GM21367 (cell line): ENCODE measurements around the gene PAFAH2.
"Not testable (repeated sequence)": the region's sequence is repeated elsewhere in the genome, so short reads cannot be mapped to it uniquely, and the experiment has no call there.

Experiments used
- ATAC-seq: cut with Tn5 transposase; IDR thresholded peaks from one replicate; pipeline ENCODE4 v1.9.1; 2021; ENCODE audit not compliant: unreplicated experiment

The PAFAH2 gene

DNA sequence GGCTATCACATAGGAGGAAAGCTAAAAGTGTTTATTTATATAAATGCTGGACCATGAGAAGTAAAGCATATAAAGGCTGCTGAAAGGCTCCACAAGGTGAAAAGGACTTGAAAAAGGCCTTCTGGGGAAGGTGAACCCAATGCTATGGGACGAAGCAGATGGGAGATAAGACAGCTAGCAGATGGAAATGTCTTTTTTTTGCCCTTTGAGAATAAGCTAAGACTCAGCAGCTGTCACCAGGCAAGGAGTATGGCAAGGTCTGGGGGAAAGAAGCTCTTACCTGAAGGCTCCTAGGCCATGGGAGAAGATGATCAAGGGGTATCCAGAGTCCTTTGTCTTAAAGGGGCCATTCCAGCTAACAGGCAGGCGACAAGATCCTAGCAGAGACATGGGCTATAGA is 9.9 kb downstream of the PAFAH2 start:
- no peak for ATAC-seq

DNA sequence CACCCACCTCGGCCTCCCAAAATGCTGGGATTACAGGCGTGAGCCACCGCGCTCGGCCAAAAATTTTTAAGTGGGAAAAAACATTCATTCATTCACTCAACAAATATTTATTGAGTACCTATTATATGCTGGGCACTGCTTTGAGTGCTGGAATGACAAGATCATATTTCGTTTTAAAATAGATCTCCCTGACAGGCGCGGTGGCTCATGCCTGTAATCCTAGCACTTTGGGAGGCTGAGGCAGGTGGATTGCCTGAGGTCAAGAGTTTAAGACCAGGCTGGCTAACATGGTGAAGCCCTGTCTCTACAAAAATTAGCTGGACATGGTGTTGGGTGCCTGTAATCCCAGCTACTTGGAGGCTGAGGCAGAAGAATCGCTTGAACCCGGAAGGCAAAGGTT is 11.1 kb downstream of the PAFAH2 start:
- ATAC-seq = not testable (repeated sequence)

DNA sequence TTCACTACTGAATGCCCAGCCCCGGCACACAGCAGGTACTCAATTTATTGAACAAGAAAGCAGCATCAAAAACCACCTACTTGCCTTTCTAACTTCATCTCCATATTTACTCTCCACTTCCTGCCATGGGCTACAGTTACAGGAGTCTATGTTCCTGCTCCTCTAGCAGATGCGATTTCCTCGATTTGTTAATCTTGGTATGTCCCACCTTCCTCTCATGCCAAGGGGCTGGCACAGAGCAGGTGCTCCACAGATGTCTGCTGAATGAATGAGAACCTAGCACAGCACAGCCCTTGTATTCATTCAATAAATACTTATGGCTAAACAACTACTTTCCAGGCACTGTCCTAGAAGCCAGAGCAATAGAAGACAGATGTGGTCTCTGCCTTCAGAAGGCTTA is 12.2 kb downstream of the PAFAH2 start:
- no peak for ATAC-seq

DNA sequence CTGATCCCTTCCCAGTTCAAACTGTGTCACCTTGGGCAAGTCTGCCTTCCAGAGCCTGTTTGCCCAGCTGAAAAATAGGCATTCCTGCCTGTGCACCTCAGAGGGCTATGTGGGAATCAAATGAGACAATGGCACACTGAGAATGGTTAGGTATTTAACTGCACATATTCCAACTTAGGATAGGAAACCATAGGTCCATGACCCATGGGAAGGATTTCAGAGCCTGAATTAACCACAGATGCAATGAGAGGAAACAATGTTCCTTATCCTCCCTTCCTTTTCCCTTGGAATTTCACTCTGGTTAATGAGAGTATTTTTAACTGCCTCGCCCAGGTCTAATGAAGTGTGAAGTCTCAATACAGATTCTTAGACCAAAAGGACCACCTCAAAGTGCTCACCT is 12.7 kb downstream of the PAFAH2 start:
- no peak for ATAC-seq

DNA sequence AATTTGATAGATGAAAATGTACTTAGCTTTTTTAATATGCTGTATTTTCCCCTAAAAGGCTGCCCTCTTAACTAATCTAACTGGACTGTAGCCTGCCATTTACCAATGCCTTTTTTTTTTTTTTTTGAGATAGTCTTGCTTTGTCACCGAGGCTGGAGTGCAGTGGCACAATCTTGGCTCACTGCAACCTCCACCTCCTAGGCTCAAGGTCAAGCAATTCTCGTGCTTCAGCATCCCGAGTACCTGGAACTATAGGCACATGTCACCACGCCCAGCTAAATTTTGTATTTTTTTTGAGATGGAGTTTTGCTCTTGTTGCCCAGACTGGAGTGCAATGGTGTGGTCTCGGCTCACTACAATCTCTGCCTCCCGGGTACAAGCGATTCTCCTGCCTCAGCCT is 18.7 kb downstream of the PAFAH2 start:
- ATAC-seq = no peak

DNA sequence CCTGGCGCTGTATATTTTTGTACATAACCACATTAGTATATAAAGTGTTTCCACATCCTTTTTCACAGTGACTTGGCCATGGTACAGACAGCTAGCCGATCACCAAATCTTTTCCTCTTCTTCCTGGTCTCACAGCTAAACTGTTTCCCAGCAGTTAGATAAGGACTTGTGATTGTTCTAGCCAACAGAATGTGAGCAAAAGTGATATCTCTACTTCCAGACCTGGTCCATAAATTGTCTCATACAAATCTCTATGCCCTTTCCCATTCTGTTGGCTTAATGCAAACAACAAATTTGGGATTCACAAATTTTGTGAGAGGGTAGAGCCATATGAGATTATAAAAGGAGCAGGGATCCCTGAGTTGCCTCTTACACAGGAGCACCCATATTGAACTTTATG is 19.5 kb downstream of the PAFAH2 start:
- ATAC-seq = no peak

DNA sequence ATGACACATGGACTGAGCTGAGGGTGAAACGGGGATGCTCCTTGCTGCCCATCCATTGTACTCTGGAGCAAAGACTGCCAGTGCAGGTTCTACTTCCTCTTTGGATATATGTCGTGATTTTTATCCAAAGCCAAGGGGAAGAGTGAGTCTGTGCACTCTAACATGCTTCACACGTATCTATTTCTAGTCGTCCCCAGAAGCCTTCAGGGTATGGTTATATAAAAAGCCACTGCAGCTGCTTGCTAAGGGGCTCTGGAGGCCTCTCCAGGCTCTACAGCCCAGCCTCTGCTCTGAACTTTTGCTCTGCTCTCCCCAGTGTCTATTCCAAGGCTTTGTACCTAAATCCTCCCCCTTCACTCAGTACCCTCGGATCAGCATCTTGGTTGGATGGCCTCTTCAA is 20.1 kb downstream of the PAFAH2 start:
- ATAC-seq = no peak

DNA sequence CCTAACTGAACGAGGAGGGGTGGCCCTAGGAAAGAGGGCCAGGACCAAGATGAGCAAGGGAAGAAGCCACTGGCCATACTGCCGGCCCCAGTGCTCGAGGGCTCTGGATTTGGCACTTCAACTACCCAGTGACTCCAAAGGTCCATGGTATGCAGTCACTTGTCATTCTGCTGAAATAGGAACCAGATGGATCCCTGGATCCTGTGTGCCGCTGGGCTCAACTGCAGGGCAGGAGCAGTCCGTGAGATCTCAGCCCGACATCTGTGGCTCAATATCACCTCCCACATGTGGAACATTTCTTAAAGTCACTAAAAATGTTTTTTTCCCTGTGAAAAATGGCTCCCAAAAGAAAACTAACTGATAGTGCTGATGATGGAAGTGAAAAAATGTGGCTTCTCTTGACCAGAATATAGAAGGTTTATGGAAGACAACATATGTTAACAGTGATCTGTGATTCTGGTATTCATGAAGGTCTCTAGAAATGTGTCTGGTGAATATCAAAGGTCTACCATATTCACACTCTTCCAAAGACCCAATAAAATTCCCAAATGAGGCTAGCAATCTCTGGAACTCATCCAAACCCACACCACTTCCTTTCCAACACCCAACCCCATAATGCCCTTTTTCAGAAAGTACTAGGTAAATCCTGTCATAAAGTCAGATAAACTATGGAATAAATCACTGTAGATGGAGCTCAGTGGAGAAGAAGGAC is 24.1 kb downstream of the PAFAH2 start:
- ATAC-seq = no peak

DNA sequence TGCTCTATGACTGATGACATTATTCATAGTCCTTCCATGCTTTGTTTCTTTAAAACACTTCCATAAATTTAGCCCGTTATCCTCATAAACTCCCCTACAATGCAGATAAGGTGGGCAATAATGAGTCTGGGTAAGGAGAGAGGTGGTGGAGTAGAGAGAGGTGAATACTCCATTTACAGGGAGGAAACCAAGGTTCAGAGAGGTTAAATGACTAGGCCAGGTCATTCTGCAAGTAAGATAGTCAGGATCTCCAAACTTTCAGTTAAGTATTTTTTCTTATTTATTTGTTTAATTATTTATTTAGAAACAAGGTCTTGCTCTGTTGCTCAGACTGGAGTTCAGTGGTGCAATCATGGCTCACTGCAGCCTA is 26.1 kb downstream of the PAFAH2 start:
- no peak for ATAC-seq

DNA sequence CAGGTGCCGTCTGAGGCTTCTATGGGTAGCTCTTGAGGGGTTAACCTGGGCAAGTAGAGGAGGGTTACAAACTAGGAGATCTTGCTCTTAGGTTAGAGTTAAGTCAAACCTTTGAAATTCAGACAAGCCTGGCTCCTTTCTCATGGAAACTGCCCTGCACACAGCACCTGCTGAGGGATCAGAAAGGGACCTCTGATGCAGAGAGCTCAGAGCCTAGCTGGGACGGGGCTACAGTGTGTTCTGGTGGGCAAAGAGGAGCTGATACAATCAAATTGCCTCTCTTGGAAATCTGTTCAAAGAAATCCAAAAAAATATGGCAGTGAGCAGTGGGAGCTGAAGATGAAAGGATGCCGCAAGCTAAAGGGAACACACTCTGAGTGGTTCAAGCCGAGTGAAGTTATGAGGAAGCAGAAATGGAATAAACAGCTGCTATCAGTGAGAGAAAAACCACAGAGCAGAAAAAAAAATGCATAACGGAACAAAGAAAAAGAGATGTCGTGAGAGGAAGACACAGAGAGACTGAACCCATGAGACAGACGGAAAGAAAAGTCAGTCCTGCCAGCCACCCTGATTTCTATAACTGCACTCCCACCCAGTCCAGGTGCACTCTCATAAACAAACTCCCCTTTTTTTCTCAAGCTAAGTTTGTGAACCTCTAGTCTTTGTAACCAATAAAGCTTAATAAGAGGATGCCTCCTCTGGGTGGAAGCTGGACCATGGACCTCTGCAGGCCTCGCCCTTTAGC is 26.6 kb downstream of the PAFAH2 start:
- no peak for ATAC-seq

DNA sequence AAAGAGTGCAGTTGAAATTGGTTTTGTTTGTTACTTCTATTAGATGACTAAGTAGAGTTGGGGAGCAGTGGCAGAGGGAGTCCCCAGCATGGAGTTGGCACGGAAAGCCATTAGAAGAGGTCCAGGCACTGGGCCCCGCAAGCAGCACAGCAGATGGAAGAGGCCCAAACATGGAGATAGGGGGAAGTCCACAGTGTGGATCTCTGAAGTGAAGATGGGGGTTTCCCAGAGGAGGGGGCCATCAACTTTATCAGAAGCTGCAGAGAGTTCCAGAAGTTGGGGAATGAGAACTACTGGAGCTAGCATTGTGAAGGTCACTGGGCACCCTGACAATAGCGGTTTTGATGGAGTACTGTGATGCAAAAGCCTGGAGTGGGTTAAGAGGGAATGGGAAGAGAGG is 30.6 kb downstream of the PAFAH2 start:
- no peak for ATAC-seq

DNA sequence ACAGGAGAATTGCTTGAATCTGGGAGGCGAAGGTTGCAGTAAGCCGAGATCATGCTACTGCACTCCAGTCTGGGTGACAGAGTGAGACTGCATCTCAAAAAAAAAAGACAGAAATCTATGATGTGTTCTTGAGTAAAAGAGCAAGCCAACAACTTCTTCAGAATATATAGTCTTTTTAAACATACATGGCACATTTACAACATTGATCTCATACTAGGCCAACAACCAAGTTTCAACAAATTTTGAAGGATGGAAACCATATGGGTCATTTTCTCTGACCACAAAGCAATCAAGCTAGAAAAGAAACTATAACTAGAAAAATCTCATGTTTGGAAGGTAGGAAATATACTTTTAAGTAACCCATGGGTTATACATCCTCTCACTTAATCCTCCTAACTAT is 38.3 kb downstream of the PAFAH2 start:
- no peak for ATAC-seq

DNA sequence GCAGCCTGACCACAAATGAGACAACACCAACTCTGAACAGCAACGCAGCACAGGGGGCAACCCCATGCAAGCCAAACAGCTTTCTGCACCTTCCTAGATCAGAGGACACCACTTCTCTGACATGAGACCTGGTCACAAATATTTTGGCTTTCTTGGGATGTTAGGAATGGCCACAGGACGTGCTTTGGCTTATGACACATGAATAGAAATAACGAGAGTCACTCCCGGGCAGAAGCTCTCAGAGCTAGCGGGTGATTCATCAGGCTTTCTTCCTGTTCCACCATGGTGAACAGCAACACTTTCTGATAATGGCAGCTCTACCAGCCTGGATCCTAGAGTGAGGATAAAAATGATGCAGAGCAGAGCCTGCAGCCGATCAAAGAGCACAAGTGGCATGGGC is 39.4 kb downstream of the PAFAH2 start:
- ATAC-seq = no peak

DNA sequence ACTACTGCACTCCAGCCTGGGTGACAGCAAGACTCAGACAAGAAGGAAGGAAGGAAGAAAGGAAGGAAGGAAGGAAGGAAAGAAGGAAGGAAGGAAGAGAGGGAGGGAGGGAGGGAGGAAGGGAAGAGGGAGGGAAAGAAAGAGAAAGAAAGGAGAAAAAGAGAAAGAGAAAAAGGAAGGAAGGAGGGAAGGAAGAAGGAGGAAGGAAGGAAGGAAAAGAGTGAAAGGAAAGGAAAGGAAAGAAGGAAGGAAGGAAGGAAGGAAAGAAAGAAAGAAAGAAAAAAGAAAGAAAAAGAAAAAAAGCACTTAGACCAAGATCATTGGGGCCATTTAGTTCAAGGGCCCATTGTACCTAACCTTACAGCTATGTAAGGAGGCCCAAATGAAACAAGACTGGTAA is 42.3 kb downstream of the PAFAH2 start:
- no peak for ATAC-seq

DNA sequence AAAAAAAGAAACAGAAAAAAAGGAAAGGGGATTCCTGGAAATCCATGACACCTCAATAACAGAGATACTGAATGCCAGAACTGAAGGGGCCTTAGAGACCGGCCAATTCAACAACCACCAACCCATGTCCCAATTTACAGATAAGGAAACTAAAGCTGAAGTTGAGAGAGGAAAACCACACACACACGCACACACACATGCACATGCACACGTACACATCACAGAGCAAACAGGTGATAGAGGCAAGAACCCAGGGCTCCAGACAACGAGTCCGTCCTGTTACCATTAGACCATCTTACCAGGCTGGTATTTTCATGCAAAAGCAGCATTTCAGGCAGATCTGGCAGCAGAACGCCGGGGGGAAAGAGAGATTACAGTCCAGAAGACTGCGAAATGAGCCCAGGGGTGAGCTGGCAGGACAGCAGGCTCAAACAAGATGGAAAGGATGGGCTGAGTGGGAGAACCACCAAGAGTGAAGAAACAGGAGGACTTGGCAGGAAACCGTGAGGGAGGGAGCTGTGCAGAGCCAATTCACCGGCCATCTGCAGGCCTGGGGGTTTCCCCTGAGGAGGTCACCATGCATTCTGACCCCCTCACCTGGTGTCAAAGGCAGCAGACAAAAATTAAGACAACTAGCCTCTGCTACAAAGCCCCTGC is 43.5 kb downstream of the PAFAH2 start:
- ATAC-seq = no peak

DNA sequence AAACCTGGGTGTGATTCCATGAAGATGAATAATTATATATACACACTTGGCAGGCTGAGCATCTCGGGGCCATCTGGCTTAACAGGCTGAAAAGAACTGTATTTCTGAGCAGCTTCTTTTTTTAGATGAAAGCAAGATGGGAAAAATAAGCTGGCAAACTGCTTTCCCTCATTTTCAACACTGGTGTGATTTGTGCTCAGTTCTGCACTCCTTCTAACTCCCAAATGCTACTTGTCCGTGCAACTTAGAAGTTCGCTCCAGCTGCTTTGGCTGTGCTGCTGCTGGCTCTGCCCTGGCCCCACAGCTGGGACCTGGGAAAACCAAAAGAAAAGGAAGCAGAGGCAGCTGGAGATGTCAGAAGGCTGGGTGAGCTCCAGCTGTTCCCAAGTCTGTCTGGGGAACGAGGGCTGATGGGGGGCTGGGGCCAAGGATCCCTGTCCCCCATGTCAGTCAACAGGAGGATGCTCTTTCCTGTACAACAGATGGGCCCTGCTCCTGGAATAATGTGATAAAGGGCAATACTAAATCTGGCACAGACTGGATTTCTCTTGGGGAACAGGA is 44.9 kb downstream of the PAFAH2 start:
- no peak for ATAC-seq

DNA sequence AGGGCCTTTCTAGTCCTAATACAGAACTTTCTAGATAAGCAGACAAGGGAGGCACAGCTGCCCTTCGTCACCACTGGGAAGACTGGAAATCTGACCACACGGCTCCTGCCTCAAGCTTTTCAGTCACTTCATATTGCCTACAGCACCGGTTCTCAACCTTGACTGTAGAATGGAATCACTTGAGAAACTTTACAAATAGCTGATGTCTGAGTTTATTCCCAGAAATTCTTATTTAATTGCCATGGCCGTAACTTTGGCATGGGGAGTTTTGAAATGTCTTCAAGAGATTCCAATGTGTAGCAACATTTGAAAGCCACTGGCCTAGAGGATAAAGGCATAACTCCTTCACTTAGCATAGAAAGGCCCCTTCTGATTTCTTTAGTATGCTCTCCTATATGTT is 49.2 kb downstream of the PAFAH2 start:
- no peak for ATAC-seq

DNA sequence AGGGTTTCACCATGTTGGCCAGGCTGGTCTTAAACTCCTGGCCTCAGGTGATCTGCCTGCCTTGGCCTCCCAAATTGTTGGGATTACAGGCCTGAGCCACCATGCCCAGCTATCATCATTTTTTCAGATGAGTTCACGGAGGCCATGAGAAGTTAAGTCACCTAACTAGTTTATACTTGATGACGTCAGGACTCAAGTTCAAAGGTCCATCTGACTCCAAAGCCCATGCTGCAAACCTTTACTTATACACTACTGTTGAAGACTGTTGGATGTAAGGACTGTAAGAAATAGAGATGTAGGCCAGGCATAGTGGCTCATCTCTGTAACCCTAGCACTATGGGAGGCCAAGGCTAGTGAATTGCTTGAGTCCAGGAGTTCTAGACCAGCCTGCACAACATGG is 50.8 kb downstream of the PAFAH2 start:
- no peak for ATAC-seq

DNA sequence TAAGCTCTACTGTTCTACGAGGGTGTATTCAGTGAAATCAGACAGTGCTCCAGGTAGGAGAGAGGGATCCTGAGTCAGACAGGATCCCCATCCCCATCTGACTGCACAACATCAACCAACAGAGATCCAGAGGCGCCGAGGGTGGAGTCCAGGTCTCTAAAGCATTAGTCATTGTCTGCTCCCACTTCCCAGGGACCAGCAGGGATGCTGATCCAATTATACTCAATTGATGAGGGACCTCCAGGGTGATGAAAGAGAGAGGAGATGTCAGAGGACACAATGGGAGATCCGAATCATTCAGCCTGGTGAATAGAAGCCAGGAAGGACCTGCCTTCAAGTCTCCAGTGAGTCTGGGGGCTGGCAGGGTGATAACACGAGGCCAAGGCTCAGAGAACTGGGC is 52.1 kb downstream of the PAFAH2 start:
- no peak for ATAC-seq

DNA sequence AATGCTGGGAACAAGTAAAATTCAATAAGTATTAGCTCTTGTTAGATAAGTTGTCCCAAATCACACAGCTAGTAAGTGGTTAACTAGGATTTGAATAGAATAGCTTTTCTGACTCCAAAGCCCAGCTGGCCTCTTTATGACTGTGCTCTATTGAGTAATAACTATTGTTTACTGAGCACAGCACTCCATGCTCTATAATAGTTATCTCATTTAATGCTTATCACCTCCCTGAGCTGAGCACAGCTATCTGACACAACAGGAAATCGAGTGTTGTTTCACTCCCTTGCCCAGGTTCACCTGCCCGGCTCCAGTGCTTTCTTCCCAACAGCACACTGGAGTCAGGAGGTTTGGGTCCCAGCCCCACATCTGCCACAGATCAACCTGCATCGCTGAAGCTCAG is 52.9 kb downstream of the PAFAH2 start:
- ATAC-seq = no peak

DNA sequence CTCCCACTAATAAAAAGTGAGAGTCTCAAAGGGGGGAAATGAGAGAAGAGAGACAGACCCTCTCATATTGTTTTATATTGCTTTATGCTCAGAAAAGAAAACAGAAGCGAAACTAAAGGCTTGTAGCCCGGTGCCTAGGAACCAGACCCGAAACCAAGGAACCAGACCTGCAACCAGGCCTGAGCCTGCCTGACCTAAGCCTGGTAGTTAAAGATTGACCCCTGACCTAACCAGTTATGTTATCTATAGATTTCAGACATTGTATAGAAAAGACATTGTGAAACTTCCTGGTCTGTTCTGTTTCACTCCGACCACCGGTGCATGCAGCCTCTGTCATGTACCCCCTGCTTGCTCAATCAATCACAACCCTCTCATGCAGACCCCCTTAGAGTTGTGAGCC is 54.4 kb downstream of the PAFAH2 start:
- ATAC-seq = not testable (repeated sequence)

DNA sequence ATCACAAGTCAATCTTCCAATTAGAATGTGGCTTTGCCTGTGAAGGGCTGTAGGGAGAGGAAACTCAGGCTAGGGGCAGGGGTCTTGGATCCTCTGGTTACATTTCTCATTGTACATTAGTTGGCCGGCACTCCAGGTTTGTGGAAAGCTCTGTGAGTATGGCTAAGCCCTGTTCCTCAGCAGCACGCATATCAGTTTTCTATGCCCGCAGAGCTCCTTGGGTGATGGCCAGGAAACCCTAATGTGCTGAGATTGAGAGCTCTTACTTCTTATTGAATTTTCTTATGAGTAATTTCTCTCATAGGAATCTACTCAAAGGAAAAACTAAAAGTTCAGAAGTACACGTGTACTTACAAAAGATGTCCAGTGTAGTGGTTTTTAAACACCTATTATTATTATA is 60.9 kb downstream of the PAFAH2 start:
- ATAC-seq = no peak
